HCEC 1CT (cell line): Measurements from ENCODE around the gene CCT2.

ENCODE experiments used
- DNase-seq: peaks from one replicate; pipeline ENCODE4 v3.0.0-alpha.2; 2017

The CCT2 gene

DNA sequence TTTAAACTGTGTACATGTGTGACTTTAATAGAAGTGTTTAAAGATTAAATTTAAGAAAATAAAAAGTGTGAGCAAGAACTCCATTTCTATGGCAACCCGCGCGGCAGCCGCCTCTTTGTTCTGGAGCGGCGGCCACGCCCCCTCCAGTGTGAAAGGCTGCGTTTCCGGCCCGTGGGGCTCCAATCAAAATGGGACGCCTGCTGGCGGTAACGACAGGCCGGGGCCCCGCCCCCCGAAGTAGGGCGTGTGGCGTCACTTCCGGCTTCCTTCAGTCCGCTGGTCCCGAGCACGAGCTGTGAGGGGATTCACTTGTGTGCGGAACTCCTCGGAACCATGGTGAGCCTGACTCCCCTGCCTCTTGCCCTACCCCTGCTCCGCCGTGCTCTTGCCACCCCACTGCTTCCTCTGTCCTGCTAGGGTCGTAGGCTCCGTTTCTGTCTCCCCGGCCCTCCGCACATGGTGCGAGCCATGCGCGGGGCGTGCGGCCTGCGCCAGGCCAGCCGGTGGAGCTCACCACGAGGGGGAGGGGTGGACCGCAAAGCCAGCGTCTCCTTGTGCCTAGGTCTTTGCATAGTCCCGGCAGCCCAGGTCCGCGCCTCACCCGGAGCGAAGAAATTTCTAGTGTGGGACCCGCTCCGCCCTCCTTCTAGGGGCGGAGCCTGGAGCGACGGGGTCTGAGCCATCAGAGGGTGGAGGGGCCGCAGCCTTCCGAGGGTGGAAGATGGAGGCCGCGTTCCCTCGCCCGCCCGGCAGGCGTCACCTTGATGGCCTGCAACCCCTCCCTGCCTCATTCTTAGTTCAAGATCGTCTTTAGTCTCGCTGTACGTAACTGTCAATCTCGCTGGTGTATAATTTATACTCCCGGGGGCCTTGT, at the start of gene CCT2:
Gene CCT2, plus strand, starts transcription at position 271 of the 874 bp plus-strand sequence. Its CDS starts 63 bp downstream, at position 334.
- DNase-seq: peak; percentile 93

DNA sequence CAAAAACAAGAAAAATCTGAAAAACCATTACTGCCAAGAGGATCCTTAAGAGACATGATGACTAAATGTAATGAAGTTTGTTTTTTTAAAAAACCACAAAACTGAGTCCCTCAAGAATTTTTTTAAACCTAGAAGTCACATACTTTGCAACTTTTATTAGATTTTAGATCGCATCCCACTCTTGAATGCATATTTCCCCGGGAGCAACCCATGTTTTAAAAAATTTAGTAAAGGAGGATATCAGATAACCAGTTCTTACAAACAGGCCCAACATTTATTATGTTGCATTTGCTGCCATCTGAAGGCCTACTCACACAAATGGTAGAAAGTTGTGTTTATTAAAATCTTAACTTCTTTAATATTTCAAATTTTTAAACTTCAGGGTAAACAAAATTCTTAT, 44.3 kb upstream of the CCT2 start:
- peak; percentile 71 for DNase-seq

DNA sequence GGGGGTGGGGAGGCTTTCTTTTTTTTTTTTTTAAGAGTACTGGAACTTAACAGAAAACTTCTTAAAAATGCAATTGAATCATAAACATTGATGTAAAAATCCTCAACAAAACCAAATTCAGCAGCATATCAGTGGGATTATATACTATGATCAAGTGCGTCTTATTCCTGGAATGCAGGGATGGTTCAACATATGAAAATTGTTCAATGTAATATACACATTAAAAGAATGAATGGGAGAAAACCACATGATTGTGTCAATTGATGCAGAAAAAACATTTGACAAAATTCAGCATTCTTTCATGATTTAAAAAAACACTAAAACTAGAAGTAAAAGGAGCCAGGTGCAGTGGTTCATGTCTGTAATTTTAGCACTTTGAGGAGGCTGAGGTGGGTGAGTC, 41.2 kb upstream of the CCT2 start:
- no peak for DNase-seq

DNA sequence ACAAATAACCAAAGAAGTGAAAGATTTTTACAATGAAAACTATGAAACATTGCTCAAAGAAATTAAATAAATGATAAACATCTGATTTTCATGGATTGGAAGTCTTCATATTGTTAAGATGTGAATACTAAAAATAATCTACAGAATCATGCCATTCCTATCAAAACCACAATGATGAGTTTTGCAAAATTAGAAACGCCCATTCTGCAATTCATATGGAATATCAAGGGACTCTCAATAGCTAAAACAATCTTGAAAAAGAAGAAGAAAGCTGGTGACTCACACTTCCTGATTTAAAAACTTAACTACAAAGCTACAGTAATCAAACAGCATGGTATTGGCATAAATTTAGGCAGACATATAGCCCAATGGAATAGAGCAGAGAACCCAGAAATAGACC, 40.2 kb upstream of the CCT2 start:
- DNase-seq: no peak

DNA sequence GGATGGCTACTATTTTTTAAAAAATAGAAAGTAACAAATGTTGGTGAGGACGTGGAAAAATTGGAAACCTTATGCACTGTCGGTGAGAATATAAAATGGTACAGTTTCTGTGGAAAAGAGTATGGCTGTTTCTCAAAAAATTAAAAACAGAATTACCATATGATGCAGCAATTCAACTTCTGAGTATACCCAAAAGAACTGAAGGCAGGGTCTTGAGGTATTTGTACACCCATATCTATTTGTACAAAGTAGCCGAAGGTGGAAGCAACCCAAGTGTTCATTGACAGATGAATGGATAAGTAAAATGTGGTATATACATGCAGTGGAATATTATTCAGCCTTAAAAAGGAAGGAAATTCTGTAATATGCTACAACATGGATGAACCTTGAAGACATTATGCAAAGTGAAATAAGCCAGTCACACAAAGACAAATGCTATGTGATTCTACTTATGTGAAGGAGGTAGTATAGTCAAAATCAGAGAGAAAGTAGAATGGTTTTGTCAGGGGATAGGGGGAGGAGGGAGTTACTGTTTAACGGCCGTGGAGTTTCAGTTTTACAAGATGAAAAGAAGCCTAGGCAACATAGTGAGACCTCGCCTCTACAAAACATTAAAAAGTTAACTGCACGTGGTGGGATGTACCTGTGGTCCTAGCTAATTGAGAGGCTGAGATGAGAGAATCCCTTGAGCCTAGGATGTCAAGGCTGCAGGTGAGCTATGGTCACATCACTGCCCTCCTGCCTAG, 38.4 kb upstream of the CCT2 start:
- no peak for DNase-seq

DNA sequence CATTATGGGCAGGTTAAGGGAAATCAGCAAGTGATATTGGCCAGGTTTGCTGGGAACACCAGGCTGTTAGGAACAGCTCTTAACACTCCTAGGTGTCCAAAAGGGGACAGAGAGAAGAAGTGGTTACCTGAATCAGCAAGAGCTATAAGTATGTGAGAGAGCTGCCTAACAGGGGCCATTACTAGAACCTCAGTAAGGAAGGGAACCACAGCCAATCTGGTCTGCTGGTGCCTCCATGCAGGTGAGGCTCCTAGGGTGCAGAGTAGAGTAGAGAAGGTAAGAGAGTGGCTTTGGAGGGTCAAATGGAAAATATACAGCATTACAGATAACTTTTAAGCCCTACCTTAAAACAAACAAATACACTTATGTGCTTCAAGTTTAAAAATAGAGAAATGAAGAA, 36.6 kb upstream of the CCT2 start:
- no peak for DNase-seq

DNA sequence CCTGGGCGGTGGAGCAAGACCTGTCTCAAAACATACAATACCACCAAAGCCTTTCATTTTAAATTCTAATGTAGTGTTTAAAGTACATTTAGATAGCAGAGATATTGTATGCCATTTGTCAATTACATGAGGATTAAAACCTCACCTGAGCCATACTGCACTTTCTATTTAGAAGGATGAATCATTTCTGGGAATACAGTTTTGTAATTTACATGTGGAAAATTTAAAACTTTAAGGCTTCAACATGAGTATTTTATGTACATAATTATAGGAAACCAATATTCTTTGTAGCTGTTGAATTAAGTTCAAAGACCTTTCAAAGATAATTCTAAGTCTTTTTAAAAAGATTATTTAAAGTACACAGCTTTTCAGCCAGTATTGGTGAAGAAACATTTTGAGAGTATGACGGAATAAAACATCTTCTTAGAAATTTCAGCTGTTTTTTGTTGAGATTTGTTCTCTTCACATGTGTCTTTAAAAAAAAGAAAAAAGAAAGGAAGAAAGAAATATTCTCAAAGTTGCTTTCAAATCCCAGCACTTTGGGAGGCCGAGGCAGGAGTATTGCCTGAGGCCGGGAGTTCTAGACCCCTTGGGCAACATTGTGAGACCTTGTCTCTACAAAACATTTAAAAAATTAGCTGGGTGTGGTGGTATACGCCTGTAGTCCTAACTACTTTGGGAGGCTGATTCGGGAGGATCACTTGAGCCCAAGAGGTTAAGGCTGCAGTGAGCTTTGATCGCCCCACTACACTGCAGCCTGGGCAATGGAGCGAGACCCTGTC, 34.5 kb upstream of the CCT2 start:
- no peak for DNase-seq

DNA sequence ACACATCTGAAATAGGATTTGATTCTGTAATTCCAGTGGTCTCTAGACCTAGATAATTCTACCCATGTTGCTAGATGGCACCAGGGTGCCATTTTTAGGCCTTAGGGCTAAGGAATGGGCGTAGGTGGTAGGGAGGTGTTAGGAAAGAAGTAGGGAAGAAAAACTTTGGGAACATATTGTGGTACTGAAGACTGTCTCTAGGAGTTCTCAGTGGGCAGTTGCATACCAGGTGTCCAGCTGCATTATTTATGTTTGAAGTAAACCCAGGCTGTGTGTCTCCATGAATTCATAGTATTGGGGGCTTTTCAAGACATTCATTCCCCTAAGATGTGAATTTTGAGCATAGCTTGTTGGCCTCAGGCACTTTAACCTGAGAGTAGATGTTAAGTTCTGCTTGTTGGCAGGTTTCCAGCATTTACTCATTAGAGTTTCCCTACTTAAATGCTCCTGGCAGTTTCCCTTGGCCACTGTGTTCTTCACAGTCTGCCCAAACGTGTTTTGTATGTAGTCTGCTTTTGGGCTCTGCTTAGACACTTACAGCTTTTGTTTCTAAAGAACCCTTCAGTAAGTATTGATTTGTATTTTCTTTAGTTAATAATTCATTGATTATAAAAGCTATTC, 31.5 kb upstream of the CCT2 start:
- DNase-seq: peak; percentile 56

DNA sequence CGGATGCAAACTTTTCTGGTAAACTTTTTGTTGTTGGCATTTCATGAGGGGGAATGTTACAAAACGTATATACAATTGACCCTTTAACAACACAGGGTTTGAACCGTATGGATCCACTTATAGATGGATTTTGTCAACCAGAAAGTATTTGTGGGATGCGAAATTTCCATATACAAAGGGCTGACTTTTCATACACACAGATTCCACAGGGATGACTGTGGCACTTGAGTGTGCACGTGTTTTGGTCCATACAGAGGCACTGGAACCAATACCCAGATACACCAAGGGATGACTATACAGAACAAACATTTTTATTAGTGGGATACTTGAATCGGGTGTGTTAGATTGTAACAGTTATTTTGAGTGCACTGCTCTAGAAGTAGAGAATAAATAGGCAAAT, 29.8 kb upstream of the CCT2 start:
- DNase-seq: peak; percentile 96

DNA sequence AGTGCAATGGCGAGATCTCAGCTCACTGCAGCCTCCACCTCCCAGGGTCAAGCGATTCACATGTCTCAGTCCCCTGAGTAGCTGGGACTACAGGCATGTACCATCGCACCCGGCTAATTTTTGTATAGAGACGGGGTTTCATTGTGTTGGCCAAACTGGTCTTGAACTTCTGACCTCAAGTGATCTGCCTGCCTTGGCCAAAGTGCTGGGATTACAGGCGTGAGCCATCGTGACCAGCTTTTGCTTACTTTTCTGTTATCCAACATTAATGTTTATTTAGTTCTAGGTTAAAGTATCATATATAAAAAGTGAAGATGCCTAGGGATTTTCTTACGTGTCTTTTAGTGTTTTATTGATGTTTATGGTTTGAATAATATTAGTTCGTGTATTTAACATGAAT, 28.9 kb upstream of the CCT2 start:
- no peak for DNase-seq

DNA sequence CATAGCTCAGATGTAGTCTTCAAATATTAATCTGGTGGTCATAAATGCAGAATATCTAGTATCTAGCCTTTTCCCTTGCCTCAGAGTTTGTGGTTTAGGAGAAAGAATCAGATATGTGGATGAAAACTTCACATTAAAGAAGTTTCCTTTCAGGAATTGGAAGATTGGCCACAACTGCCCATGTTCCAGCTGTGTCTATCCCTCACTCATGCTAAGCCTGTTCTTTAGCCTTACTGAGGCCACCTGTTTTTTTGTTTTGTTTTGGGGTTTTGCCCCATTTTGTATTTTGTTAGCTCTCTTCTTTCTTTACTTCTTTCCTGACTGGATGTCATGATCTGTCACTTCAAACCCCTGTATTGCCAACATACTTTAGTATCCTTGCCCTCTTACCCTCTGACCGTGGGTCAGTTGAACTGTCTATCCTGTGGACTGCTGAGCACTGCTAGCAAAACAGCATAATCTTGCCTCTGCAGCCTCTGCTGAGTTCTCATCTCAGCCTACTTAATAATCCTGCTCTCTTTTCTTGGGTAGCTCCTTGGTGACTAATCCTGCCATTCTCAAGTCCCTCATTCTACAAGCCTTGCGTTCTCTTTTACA, 22.0 kb upstream of the CCT2 start:
- DNase-seq: no peak

DNA sequence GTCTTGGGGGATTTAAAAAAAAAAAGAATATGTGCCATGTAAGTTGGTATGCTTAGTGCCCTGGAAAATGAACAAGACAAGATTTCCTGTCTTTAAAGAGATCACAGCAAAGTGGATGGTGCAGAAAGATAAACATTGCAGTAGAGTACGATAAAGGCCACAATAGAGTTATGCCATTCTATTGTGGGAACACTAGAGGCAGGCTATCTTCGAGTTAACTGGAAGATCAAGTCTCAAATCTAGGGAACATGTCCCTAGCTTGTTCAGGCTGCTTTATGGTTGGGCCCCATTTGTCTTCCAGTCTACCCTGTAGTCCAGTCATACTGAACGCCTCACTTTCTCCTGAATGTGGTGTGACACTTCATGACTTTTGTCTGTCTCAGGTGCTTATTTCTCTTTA, 18.7 kb upstream of the CCT2 start:
- DNase-seq: no peak

DNA sequence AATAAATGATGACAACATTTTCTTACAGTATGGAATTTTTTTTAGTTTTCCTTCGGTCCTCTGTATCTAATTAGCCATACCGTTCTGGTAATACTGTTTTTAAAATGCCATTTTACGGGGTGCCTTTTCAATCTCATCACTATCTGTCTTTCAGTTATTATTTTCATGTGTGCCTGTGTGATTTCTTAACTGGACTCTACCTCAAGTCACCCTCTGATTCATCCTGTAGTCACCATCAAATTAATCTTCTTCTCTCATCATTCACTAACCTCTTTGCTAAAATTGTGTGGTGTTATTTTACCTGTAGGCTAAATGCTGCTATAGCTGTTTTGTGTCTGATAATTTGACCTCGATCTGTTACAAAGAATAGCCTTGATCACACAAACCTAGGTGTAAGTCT, 16.0 kb upstream of the CCT2 start:
- DNase-seq: peak; percentile 72

DNA sequence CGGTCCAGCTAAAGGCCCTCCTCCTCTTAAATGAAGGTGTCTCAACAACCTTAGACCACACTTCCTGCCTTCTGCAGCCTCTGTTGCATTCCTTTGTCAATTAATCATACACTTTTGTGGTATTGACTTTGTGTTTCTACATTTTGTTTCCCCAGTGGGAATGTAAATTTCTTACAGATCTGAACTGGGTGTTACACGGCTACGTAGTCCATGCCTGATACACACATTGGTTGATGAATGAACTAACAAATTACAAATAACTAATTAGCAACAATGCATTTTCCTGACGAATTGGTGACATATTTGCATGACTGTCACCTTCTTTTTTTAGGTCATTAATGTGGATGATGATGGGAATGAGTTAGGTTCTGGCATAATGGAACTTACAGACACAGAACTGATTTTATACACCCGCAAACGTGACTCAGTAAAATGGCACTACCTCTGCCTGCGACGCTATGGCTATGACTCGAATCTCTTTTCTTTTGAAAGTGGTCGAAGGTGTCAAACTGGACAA, 15.2 kb upstream of the CCT2 start:
- DNase-seq: peak; percentile 83

DNA sequence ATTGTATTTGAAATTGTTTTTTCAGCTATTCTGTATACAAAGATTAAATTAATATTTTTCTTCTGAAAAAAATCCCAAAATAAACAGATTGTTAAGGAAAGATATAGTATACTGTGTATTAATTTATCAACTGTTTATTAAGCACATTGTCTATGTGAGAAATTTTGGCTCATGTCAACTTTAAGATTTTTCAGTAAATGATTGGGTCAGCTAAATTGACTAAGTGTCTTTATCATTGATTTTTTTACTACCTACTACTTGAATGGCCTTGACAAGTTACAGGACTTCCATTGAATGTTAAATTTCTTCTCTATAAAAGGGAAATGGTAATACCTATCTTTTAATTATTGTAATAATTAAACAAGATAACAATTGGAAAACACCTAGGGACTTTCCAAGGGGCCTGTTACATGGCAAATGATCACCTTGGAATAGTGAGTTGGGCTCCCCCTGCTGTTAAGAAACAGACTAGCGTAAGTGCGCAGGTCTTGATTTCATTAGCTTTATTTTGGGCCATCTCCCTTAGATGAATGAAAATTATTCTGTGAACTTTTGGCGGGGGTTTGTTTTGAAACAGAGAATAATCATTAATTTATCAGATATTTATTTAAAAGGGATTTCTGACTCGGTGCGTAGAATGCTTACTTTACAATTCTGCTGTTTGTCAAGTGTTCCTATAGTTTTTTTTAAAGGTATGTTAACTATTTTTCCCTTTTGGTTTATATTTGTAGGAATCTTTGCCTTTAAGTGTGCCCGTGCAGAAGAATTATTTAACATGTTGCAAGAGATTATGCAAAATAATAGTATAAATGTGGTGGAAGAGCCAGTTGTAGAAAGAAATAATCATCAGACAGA, 14.5 kb upstream of the CCT2 start:
- peak; percentile 66 for DNase-seq

DNA sequence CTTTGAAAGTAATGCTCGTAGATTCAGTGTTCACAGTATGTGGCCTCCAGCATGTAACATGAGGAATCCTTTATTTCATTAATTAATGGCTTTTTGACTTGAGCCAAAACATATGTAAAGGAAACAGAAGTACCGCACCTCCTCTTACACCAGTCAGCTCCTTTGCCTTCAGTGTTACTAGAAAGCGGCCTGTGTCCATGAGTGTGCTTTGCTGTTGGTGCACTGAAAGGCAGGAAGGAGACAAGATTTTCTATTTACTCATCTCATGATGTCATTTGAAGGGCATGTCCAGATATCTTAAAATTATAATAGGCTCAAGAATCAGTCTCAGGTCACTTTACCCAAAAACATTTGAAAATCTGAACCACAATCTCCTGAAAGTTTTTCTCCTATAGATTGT, 9.9 kb upstream of the CCT2 start:
- DNase-seq: peak; percentile 21

DNA sequence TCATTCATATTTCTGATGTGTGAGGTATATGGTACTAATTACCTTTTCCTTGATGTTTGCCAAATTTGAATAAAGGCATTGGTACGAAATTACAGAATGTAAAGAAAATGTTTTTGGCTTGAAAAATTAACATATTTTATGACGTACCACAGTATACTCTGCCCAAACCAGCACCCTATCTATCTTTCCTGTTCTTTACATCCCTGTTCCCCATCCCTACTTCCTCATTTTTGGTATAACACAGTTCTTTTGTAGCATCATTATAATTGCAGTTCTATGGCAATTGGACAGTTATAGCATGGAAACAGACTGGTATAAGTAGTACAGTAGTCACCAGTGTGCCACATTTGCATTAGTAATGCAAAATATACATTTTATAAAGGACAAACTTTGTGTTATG, 7.0 kb upstream of the CCT2 start:
- no peak for DNase-seq

DNA sequence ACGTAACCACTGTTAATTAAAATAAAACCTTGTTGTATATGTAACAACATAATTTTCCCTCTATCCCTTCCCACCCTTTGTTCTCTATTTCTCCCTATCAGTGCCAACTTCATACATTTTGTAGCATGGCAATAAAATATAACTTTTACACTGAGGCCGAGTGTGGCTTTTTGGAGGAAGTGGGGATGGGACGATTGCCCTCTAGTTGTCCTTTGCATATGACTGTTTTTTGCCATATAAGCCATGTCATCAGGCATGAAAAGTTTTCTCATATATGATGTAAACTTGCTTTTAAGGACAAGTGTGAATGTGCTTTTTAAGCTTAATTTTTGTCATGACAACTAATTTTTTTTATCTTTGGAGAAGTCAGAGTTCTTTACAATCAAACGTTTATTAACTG, 6.2 kb upstream of the CCT2 start:
- DNase-seq: no peak

DNA sequence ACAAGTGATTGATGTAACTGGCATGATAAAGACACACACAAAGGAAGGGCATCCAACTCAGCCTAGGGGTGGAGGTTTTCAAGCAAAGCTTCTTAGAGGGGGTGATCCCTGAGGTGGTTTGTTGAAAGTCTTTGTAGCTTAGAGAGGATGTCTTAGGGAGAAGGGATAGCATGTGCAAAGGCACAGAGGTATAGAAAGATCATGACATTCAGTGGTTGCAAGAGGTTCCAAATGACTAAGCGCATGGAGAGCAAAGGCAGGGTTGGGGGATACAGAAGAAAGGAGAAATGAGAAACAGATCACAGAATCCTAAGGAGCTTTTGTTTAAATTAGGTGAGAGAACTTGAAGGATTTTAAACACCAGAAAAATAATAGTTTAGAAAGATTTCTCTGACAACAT, 5.2 kb upstream of the CCT2 start:
- DNase-seq: no peak

DNA sequence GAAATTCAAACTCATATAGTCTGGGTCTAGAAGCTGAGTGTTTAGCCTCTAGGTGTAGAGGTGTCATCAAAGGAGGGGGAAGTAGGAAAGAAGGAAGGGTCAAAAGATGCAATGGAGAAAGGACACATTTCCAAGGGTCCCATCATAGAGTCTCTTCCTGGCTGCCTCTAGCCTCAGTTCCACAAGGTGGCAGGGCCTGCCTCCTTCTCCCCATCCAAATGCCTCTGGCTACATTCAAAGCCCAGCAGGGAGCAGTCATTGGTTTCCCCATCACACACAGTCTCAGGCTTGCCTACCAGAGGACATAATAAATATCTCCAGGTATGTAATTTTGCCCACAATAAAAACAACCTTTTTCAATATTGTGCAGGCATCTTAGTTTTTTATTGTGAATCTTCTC, 2.1 kb upstream of the CCT2 start:
- peak; percentile 32 for DNase-seq

DNA sequence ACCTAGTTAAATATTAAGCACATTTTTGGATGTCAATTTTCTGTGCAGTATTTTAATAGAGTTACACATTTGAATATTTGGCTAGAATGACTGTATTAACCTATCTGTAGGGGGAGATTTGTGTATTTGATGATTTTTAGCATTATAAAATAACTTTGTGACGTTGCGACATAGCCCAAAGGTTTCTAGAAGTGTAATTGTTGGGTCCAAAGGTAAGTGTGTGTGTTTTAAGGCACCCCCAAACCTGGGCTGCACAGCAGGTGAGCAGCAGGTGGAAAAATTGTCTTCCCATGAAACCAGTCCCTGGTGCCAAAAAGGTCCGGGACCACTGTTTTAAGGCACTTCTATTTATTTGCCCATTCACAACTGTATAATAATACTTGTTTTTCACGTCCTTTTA, 3.3 kb downstream of the CCT2 start:
- DNase-seq: no peak
